ENCODE measurements around the gene WASF2. TPM values are rescaled to one million over a fixed set of nuclear protein-coding genes. Genes with fewer than 3 reads are reported as not detected.
"Not testable (repeated sequence)": the region's sequence is repeated elsewhere in the genome, so short reads cannot be mapped to it uniquely, and the experiment has no call there.

WASF2 gene
- total RNA-seq, 1 experiment from 2014 or later = 134 TPM

DNA sequence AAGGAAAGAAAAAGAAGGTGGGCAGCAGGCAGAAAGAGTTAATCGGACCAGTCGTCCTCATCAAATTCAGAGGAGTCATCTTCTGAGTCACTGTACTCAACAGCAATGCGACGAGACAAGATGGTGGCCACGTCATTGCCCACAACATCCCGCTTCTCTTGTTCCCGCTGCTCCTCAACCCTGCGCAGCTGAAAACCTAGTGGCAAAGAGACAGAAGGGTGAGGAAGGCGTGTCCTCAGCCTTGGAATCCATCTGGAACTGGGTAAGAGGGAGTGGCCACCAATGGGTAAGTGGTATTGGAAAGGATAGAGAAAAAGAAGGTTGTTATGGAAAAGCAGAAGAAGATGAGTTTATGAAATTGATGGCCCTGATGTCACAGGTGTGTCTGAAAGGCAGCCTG, 81.8 kb downstream of the WASF2 start:
- Histone ChIP-seq H3F3A (ENCODE audit: insufficient read depth, low read depth) (no peaks in the 10 kb centered on the region; the same call in 1 of the 2 replicates), H3K36me3 (ENCODE audit: low read depth) (peaks cover 7% of the 10 kb centered on the region; the same call in 1 of the 2 replicates), H4K20me1 (ENCODE audit: insufficient read depth) (no peaks in the 10 kb centered on the region), H3K9me2 (ENCODE audit: insufficient read depth) (no peaks in the 10 kb centered on the region), H3K9me3 (ENCODE audit: insufficient read depth, low read depth) (no peaks in the 10 kb centered on the region), H3K27ac (no peak overlapping the region), H3K79me2 (ENCODE audit: low read depth) (no peaks in the 10 kb centered on the region), H2AFZ (no peak overlapping the region), H3K4me2 (no peak overlapping the region), H3K27me3 (ENCODE audit: insufficient read depth, low read depth) (no peaks in the 10 kb centered on the region), H3K4me3 (no peak overlapping the region), H3K4me1 (replicated peaks; ENCODE audit: insufficient read depth) (no peaks in the 10 kb centered on the region)
- DNase-seq = no peak
- intact Hi-C loops (cut with micrococcal nuclease; ENCODE audit: unreplicated experiment) = no loop called here
- ChIA-PET POLR2A (ENCODE audit: unreplicated experiment) (no interaction called here), CTCF (no interaction called here)
- no TSS peak for BruUV-seq (replicated peaks)
- no peak for TF ChIP-seq EZH2 (IDR thresholded peaks at IDR 0.05; ENCODE audit: low read depth)
- TF ChIP-seq, protein P1, sequence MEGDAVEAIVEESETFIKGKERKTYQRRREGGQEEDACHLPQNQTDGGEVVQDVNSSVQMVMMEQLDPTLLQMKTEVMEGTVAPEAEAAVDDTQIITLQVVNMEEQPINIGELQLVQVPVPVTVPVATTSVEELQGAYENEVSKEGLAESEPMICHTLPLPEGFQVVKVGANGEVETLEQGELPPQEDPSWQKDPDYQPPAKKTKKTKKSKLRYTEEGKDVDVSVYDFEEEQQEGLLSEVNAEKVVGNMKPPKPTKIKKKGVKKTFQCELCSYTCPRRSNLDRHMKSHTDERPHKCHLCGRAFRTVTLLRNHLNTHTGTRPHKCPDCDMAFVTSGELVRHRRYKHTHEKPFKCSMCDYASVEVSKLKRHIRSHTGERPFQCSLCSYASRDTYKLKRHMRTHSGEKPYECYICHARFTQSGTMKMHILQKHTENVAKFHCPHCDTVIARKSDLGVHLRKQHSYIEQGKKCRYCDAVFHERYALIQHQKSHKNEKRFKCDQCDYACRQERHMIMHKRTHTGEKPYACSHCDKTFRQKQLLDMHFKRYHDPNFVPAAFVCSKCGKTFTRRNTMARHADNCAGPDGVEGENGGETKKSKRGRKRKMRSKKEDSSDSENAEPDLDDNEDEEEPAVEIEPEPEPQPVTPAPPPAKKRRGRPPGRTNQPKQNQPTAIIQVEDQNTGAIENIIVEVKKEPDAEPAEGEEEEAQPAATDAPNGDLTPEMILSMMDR (conservative IDR thresholded peaks at IDR 0.05) = no peak

DNA sequence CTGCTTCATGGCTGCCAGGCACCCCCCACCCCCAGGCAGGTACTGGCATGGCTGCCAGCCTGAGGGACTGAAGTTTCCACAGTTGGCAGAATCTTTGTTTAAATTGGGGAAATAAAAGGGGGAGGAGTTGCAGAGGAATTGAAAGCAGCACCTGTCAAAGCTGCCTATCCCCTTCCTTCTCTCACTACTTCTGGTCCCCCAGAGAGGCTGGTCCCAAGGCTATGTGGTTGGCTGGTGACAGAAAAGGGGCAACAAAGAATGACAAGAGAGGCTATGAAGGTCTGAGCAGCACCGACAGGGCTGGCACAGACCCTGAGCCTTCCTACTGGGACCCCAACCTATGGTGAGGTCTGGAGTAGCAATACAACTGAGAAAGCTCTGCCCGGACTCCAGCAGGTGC, 83.2 kb downstream of the WASF2 start:
- H2AFZ ChIP-seq; H3K4me1 ChIP-seq (replicated peaks; ENCODE audit: insufficient read depth); H4K20me1 ChIP-seq (ENCODE audit: insufficient read depth); H3K27me3 ChIP-seq (ENCODE audit: insufficient read depth, low read depth); H3K4me3 ChIP-seq; DNase-seq; H3K9me2 ChIP-seq (ENCODE audit: insufficient read depth); H3F3A ChIP-seq (ENCODE audit: insufficient read depth, low read depth); H3K79me2 ChIP-seq (ENCODE audit: low read depth); CTCF ChIA-PET; H3K27ac ChIP-seq; H3K4me2 ChIP-seq; BruUV-seq (replicated peaks); H3K9me3 ChIP-seq (ENCODE audit: insufficient read depth, low read depth); H3K36me3 ChIP-seq (ENCODE audit: low read depth); POLR2A ChIA-PET (ENCODE audit: unreplicated experiment); intact Hi-C loops (cut with micrococcal nuclease; ENCODE audit: unreplicated experiment): not testable (repeated sequence)

DNA sequence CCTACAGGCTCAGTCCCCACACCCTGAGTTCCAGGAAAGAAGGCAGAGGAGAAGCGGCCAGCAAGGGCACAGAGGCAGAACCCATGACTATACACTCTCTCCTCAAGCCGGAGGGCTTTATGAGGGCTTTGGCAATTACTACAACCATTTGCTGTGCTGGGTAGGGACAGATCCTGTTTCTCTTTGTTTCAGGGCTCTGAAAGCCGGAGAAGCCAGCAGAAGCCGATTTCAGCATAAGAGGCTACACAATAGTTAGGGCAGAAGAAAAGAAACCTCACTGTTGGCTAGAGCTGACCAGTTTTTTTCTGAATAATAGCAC, 83.6 kb downstream of the WASF2 start:
- intact Hi-C loops (cut with micrococcal nuclease; ENCODE audit: unreplicated experiment) = no loop called here

DNA sequence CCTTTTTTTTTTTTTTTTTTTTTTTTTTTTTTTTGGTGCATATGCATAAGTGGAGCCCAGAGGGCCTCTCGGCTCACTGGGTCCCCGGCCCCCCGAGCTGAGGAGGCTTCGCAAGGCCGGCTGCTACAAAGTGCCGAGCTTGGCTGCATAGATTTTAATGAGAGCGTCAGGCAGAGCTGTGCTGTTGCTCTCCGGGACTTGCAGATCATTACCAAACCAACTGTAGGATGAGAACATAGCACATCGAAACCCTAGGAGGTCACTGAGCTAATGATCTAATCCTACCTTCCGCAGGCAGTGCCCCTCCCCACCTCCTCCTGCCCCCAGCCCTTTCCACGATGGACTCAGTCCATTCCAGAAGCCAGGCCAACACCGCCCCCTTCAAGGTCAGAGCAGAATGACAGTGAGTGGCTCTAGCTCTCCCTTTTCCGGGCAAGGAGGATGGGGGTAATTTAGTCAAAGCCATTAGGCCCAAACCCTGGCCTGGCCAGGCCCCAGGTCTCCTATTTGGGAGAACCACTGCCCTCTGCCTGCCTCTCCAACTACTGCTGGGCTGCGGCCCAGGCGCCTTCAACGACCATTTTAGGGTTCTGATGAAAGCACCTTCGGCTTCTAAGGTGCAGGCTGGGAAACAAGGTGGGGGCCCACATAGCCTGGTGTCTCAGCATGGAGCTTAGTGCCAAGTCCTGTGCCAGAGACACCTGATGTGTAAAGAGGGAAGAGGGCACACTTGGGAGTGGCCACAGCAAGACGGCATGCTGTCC, 84.2 kb downstream of the WASF2 start:
- POLR2A ChIA-PET (ENCODE audit: unreplicated experiment); H3K4me1 ChIP-seq (replicated peaks; ENCODE audit: insufficient read depth); H3K27ac ChIP-seq; CTCF ChIA-PET; H4K20me1 ChIP-seq (ENCODE audit: insufficient read depth); H3F3A ChIP-seq (ENCODE audit: insufficient read depth, low read depth); H3K36me3 ChIP-seq (ENCODE audit: low read depth); H3K79me2 ChIP-seq (ENCODE audit: low read depth); BruUV-seq (replicated peaks); H2AFZ ChIP-seq; intact Hi-C loops (cut with micrococcal nuclease; ENCODE audit: unreplicated experiment); H3K4me3 ChIP-seq; DNase-seq; H3K4me2 ChIP-seq; H3K9me2 ChIP-seq (ENCODE audit: insufficient read depth); H3K9me3 ChIP-seq (ENCODE audit: insufficient read depth, low read depth); H3K27me3 ChIP-seq (ENCODE audit: insufficient read depth, low read depth): not testable (repeated sequence)

More for the DNA sequence above, 83.6 kb downstream of the WASF2 start:
- no peaks in the 10 kb centered on the region for H3K4me1 ChIP-seq (replicated peaks; ENCODE audit: insufficient read depth)
- H3K27ac ChIP-seq = no peak overlapping the region
- POLR2A ChIA-PET (ENCODE audit: unreplicated experiment) = no interaction called here
- no peak overlapping the region for H3K4me3 ChIP-seq
- TF ChIP-seq, protein P1 (conservative IDR thresholded peaks at IDR 0.05) = no peak
- TF ChIP-seq EZH2 (IDR thresholded peaks at IDR 0.05; ENCODE audit: low read depth) = no peak
- no peaks in the 10 kb centered on the region for H3K9me3 ChIP-seq (ENCODE audit: insufficient read depth, low read depth)
- H3K4me2 ChIP-seq = no peak overlapping the region
- CTCF ChIA-PET = no interaction called here
- DNase-seq = no peak
- peaks cover 5% of the 10 kb centered on the region for H3F3A ChIP-seq (ENCODE audit: insufficient read depth, low read depth)
- BruUV-seq (replicated peaks) = no TSS peak
- no peaks in the 10 kb centered on the region for H3K36me3 ChIP-seq (ENCODE audit: low read depth)
- no peaks in the 10 kb centered on the region for H3K9me2 ChIP-seq (ENCODE audit: insufficient read depth)
- H4K20me1 ChIP-seq (ENCODE audit: insufficient read depth) = no peaks in the 10 kb centered on the region
- no peaks in the 10 kb centered on the region for H3K27me3 ChIP-seq (ENCODE audit: insufficient read depth, low read depth)
- no peaks in the 10 kb centered on the region for H3K79me2 ChIP-seq (ENCODE audit: low read depth)
- no peak overlapping the region for H2AFZ ChIP-seq

Measured in PC-9 (cell line).